Effector CD4-positive, alpha-beta T cell (primary cell): ENCODE results near the gene CYTL1. TPM values are rescaled to one million over a fixed set of nuclear protein-coding genes. Genes with fewer than 3 reads are reported as not detected.
"Not testable (repeated sequence)": the region's sequence is repeated elsewhere in the genome, so short reads cannot be mapped to it uniquely, and the experiment has no call there.

ENCODE experiments used
- DNase-seq: peaks from one replicate; pipeline ENCODE4 v3.0.0-alpha.2; 2020
- total RNA-seq: gene quantifications from one replicate; lab custom pipeline; 2026; lab: John Stamatoyannopoulos, UW

CYTL1 gene, protein sequence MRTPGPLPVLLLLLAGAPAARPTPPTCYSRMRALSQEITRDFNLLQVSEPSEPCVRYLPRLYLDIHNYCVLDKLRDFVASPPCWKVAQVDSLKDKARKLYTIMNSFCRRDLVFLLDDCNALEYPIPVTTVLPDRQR
- total RNA-seq, result not detected

DNA sequence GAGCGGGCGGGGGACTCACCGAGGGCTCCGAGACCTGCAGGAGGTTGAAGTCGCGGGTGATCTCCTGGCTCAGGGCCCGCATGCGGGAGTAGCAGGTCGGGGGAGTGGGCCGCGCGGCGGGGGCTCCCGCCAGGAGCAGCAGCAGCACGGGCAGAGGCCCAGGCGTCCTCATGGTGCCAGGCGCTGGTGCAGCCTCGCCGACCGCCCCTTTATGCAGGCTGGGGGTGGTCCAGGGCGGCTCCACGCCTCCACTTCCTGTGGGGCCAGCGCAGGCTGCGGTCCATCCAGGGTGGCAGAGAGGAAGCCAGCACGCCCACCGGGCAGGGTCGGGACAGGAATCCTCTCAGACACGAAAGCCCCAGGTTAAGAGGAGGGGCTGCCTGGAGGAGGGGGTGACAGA lies at the start of gene CYTL1:
Gene CYTL1, minus strand, starts transcription at position 185 of the 400 bp plus-strand sequence. Its CDS starts 13 bp downstream, at position 172.
- no peak for DNase-seq

DNA sequence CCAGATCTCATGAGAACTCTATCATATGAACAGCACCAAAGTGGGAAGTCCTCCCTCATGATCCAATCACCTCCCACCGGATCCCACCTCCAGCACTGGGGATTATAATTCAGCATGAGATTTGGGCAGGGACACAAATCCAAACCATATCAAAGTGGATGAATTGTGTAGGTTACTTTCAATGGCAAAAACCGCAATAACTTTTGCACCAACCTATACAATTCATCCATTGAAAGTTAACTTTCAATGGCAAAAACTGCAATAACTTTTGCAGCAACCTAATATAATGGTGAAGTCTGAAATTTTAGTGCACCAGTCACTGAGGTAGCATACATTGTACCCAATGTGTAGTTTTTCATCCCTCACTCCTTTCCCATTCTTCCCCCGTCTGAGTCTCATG lies 48.6 kb upstream of the CYTL1 start:
- no peak for DNase-seq

DNA sequence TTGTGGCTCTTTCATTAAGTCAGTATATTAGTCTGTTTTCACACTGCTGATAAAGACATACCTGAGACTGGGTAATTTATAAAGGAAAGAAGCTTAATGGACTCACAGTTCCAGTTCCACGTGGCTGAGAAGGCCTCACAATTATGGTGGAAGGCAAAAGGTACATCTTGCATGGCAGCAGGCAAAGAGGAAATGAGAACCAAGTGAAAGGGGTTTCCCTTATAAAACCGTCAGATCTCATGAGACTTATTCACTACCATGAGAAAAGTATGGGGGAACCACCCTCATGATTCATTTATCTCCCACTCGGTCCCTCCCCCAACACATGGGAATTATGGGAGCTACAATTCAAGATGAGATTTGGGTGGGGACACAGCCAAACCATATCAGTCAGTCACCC lies 47.7 kb upstream of the CYTL1 start:
- not testable (repeated sequence) for DNase-seq

DNA sequence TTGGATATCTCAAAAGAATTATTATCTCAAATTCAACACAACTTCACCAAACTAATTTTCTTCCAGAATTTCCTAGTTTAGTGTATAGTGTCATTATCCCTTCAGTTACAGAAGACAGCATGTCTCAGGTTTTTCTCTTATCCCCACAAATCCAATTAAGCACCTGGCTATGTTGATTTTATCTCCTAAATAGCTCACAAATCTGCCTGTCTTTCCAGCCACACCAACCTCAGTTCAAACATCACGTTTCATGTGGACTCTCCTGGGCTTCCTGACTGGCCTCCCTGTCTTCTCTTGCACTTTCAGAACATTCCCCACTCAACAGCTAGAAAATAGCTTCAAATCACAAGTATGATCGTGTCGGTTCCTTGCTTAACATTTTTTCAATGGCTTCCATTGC lies 46.8 kb upstream of the CYTL1 start:
- no peak for DNase-seq

DNA sequence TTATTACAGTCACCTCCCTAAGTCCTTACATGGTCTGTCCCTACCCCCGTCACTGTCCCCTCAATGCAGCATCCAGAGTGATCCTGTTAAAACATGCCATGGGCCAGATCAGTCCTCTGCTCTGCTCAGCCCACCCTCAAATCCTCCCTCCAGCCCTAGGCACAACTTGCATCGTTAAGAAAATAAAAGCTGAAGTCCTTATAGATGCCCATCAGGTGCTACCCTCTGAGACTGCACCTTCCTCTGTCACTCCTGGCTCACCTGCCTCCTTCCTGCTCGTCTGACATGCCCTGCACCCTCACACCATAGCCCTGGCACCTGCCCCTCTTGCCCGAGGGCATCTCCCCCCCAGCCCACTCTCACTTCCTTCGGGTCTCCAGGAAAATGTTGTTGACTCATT lies 36.2 kb upstream of the CYTL1 start:
- DNase-seq, result no peak

DNA sequence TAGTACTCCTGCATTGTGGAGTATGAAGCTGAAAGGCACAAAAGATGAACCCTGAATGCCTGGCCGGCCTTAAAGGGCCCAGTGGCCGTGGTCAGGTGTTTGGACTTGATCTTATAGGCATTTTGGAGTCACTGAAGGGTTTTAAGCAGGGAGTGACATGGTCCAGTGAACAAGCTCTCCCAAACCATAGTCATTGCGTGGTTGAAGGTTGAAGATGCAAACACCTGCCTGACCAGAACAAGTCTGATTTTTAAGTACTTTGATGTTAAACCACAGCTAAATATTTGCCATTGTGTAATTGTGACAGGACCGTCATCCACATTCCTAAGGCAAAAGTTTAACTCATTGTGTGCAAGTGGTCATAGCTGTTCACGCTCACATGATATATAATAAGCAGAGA lies 35.3 kb upstream of the CYTL1 start:
- no peak for DNase-seq

DNA sequence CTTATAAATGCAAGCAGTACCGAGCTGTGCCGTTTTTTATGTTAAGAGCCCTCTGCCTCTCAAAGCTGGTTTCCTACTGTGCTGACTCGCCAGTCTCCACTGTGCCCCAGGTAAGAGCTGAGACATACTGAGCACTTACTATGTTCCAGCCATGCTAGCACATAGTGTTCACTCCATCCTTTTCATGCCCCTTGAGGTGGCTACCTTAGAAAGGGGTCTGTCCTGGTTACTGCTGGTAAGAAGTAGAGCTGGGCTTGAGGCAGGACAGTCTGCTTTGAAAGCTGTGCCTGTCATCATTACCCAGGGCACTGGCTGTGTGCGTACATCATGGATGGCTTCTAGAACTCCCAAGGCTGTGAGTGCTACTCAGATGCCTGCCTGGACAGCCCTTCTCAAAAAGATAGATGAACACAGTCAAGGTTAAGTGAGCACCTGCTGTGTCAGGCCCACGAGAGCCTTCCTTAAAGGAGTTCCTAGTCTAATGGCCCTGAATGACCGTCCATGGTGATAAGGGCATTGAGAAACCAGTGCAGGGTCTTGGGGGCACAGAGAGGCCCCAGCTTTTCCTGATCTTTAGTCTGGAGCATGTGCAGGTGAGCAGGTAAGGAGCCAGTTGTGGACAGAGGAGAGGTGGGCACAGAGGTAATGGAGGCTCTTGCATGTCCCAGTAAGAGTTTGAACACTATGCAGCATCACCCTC lies 33.6 kb upstream of the CYTL1 start:
- DNase-seq, result no peak

DNA sequence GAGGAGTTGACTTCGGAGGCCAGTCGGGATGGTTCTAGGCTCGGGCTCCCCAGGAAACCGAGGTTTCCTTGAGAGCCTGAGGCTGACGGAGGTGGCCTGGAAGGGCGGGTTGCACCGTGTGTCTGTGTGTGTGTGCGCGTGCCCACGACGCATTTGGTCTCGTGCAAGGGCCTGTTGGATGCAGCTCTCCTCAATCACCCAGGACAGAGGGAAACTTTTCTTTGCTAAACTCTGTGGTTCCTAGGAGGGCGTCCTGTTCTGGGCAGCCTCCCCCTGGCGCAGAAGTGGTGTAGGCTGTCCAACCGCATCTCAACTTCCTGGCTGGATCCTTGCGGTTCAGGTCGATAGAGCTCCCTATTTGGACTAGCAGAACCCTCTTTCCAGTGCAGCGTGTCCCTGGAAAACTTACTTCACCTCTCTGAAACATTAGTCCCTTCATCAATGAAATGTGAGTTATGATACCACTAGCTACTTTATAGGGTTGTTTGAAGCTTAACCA lies 33.0 kb upstream of the CYTL1 start:
- DNase-seq, result no peak

DNA sequence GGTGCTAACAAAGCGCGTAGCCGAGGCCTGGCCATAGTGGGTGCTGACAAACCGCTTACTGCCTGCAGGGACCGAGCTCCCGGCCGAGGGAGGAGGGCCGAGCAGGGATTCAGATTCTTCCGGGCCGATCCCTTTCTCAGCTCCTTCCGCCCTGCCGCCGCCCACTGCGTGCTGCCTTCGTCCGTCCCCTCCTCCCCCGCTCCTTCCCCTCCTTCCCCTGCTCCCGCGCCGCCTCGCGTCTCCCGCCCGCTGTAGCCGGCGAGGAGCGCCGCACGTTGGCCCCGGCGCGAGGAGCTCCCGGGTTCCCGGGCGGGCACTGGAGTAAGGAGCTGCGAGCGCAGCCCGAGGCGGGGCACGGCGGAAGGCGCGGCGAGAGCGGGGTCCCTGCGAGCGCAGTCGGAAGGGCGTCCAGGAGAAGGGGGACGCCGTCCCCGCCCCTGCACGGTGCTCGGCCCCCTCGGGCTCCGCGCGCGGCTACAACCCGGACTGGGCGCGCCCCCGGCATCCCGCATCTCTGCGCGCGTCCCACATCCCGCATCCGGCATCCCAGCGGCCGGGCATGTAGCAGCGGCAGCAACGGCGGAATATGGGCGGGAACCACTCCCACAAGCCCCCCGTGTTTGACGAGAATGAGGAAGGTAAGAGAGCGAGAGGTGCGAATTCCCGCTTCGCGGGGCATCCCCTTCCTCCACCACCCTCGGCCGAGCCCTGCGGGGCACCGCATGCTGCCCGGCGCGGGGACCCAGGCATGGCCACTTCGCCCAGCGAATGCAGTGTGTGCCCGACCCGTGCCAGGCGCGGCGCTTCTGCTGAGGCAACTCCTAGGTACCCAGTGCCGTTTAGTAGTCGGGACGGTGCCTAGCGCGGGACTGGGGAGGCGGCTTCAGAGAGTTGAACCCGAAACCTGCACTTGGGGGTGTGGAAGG lies 32.3 kb upstream of the CYTL1 start, which contains the start of gene STK32B:
Gene STK32B, plus strand, starts transcription at position 203 of the 926 bp plus-strand sequence.
- no peak for DNase-seq

DNA sequence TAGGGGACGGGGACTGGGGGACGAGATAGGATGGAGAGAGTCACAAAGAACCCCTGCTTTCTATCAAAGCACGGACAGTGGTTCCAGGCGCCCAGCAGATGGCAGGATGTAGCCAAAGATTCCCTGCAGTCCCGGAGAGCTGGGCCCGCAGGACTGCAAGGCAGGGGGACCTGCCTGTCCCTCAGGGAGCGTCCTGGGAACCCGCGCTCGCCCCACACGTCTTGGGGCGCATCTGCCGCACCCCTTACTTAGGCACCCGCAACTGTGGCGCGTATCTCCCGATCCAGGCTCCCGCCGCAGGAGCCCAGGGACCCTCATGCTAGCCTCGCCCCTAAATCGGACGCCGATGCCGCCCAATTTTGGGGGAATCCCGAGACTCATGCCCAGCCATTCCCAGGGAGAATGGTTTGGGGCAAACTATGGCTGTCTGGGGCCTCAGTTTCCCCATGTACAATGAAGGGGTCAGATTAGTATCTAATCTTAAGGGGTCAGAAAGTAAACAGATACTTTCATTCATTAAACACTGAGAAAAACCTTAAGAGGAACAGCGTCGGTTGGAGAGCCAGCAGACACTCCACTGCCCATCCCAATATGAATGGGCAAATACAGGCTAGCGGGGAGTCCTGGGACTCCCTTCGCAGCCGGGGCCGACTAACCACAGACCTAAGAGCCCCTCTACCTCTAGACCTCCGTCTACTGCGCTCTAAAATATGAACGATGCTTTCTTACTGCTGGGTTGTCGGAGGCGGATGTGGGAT lies 31.4 kb upstream of the CYTL1 start:
- no peak for DNase-seq

DNA sequence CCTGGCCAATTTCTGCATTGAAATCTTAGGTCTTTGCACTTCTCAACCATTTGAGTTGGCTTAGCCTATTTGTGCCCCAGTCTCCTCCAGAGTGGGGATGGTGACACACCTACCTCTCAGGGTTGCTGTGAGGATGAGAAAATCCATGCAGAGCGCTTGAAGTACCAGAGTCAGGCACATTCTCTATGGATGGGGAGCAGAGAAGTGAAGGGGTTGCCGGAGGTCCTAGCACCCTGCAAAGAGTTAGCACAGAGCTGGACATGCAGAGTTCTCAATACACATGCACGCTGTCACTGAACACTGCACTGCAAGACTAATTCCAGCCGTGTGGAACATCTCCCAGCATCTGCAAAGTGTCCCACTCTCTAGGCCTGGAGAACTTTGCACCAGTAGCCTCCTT lies 29.5 kb upstream of the CYTL1 start:
- DNase-seq, result no peak

DNA sequence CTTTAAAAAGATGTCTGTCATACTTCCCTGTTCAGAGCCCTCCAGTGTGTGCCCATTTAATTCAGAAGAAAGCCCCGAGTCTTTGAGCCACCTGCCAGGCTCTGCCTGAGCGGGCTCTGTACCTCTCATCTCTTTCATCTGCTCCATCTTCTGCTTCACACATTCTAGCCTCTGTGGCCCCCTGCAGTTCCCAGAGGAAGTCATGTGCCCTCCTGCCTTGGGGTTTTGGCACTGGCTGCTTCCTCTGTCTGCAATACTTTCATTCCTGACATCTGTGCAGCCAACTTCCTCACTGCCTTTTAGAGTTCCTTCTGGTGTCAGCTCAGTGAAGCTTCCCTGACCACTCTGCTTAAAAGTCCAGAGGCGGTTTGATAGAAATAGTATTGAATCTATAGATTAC lies 25.8 kb upstream of the CYTL1 start:
- no peak for DNase-seq

DNA sequence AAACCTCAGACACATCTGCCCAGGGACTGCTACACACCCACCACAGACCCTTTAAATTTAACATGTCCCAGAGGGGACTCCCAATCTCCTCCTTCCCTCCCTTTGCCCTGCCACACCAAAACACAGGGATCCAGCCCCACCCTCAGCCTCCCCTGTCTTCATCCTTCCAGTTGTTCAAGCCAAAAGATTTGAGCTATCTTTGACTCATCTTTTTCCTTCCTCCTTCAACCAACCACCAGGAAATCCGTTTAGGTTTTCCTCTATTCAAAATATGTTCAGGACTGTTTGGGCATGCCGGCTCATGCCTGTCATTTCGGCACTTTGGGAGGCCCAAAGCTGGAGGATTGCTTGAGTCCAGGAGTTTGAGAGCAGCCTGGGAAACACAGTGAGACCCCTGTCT lies 25.1 kb upstream of the CYTL1 start:
- no peak for DNase-seq

DNA sequence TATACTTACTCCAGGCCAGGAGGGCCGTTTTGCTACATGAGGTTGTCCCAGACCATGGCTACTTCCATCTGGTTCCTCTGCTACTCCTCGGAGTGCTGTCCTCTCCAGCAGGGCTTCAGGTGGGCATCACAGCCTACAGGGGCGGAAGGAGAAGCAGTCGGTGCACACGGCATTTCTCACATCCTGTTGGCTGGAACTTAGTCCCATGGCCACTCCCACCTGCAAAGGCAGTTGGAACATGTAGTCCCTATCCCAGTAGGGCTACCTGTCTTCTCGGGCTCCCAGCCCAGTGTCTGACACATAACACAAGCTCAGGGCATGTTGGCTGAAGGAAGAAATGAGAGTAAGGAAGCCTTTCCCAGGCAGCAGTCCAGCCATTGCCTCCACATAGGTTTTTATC lies 24.3 kb upstream of the CYTL1 start:
- DNase-seq, result no peak

DNA sequence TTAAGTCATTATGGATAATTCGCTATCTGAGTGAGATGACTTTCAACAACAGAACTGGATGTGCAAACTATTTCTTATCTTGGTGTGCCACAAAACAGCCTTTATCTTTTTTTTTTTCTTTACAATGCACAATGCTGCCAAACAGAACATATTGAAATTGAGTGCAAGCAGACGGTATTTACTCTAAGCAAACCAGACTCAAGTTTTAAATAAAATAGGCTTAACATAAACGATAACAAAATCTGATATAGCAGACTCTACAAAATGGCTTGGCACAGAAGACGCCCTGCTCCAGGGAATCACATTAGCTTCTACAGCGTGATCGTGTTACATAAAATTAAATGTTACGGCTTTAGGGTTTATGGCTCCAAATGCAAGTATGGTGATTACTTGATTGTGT lies 22.4 kb upstream of the CYTL1 start:
- no peak for DNase-seq

DNA sequence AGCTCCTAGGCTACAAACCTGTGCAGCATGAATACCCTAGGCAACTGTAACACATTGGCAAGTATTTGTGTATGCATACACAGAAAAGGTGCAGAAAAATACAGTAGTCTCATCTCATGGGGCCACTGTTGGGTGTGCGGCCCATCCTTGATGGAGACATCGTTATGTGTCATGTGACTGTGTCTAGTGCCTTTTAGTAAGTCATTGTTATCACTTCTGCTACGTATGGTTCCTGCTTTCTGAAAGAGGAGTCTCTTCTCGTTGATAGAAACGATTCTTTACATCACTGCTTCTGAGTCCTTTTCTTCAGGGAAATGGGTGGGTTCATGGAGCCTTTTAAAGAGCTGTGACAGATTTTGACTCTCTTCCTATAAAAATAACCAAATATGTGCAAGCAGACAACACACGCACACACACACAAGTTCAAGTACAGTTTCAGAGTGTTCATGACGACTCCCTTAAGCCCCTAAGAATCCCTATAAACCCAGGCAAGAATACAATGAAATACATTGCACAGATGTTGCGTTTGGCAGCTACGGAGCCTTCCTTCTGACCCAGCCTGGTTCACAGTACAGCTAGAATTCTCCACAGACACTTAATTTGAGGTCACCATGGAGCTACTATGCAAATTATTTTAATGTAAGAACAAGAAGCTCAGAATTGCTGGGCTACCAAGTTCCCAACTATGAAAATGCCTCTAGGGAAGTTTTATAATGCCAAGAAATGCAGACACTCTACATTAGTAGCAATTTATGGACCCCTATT lies 21.8 kb upstream of the CYTL1 start:
- DNase-seq, result no peak

DNA sequence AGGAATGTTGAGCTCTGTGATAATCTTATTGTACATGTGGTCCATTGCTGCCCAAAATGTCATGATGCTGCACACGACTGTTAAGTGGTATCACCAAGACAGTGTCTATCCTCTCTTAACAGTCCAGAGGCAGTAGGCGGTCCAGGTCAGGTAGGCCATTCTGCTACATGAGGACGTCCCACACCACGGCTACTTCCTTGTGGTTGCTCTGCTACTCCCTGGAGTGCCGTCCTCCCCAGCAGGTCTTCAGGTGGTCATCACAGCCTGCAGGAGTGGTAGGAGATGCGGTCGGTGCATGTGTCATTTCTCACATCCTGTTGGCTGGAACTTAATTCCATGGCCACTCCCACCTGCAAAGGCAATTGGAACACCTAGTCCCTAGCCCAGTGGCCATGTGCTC lies 20.5 kb upstream of the CYTL1 start:
- no peak for DNase-seq

DNA sequence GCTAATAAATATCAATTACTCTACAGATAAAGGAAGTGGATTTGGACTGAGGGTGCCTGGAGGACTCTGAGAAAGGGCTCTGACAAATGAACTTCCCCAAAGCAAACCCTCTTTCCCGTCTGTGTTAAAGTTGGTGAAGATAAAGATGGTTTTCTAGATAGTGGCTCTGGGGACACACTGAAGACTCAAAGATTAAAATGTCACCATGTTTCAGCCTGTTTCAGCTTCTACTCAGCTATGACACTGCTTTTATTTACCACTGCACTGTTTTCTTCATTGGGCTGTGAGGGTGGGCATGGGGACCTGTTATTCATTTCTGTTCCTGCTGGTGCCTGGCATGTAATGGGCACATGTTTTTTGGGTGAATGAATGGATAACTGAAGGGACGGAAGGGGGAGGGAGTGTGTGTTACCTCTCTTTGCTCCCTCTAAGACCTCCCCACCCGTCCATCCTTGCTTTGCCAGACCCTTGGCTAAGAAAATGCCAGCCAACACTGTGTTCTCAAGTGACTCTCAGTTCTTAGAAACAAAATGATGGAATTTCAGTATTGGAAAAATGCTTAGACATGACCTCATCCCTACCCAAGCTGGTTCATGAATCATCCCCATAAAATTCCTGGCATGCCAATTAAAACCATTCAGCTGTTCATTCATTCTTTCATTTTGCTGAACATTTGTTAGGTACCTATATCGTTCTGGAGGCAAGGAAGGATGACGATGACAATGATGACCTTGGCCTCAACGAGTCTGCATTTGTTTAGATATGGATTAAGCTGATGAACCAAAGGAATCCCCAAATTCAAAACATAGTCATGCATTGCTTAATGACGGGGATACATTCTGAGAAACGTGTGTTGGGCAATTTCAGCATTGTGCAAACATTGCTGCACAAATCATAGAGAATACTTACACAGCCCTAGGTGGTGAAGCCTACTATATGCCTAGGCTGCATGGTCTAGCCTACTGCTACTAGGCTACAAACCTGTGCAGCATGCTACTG lies 18.6 kb upstream of the CYTL1 start:
- no peak for DNase-seq

DNA sequence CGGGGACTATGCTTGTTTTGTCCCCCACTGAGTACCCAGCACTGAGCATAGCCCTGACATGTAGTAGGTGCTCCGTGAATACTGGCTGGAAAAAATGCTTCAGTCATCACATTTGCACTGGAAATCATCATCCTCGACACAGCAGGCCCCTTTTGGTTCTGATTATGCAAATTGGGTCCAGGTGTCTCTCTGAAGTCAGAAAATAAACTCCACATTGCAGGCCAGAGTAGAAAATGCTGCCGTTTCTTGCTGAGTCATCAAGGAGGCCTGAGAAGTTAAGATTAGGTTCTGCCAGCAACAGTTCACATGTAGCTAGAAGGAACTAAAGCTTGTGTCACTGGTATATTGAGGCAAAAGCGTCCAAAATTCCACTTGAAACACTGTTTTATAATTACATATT lies 17.0 kb upstream of the CYTL1 start:
- no peak for DNase-seq

DNA sequence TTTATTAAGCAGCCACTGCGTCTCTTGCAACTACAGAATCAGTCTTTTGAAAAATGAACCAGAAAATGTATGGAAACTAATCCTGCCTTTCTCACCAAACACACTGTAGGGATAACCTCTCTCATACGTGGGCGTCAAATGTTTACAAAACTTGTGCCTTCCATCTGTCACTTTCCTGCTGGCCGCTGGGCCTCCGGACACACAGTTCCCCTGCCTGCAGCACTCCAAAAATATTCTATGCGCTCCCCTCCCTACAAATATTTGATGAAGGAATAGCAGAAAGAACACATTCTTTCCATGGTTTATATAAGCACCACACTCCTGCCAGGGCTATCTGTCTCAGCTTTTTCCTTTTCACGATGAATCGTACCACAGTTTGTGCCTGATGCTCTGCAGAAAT lies 14.9 kb upstream of the CYTL1 start:
- DNase-seq, result no peak
